ENCODE results near the gene CDK14.
A peak's percentile ranks its signal among the peaks of the same experiment; 100 is the strongest.

CDK14 gene

GRCh38 chr7:91069146-91069545, 473.0 kb downstream of the CDK14 start:
- no peak for DNase-seq

- no peak for DNase-seq
These were observed 483.4 kb downstream of the CDK14 start for GRCh38 chr7:91079487-91079886.

- DNase-seq, result no peak
These were observed 484.2 kb downstream of the CDK14 start for GRCh38 chr7:91080351-91080750.

- DNase-seq, result no peak
These were observed 485.9 kb downstream of the CDK14 start for GRCh38 chr7:91082038-91082437.

- DNase-seq, result peak in 3 of 6 experiments; percentile 21 to 52 (median 34)
These were observed 486.9 kb downstream of the CDK14 start for GRCh38 chr7:91082852-91083495.

GRCh38 chr7:91083855-91084644, 487.9 kb downstream of the CDK14 start:
- DNase-seq, result peak in 1 of 6 experiments; percentile 9

- peak in 4 of 6 experiments; percentile 11 to 70 (median 56) for DNase-seq
These were observed 489.1 kb downstream of the CDK14 start for GRCh38 chr7:91085175-91085574.

GRCh38 chr7:91086200-91086599, 490.1 kb downstream of the CDK14 start:
- no peak for DNase-seq

- DNase-seq, result no peak
These were observed 492.0 kb downstream of the CDK14 start for GRCh38 chr7:91088156-91088555.

- DNase-seq, result no peak
These were observed 492.6 kb downstream of the CDK14 start for GRCh38 chr7:91088691-91089090.

- peak in 2 of 6 experiments; percentile 41 to 63 for DNase-seq
These were observed 493.4 kb downstream of the CDK14 start for GRCh38 chr7:91089382-91089963.

- no peak for DNase-seq
These were observed 494.6 kb downstream of the CDK14 start for GRCh38 chr7:91090684-91091083.

- DNase-seq, result no peak
These were observed 495.5 kb downstream of the CDK14 start for GRCh38 chr7:91091631-91092030.

- no peak for DNase-seq
These were observed 497.1 kb downstream of the CDK14 start for GRCh38 chr7:91093181-91093580.

- no peak for DNase-seq
These were observed 502.4 kb downstream of the CDK14 start for GRCh38 chr7:91098566-91098965.

GRCh38 chr7:91103363-91103762, 507.2 kb downstream of the CDK14 start:
- DNase-seq, result no peak

- DNase-seq, result no peak
These were observed 511.3 kb downstream of the CDK14 start for GRCh38 chr7:91107460-91107859.

GRCh38 chr7:91109200-91109599, 513.1 kb downstream of the CDK14 start:
- DNase-seq, result no peak

- DNase-seq, result no peak
These were observed 516.8 kb downstream of the CDK14 start for GRCh38 chr7:91112902-91113341.

GRCh38 chr7:91114232-91114631, 518.1 kb downstream of the CDK14 start:
- no peak for DNase-seq

- DNase-seq, result no peak
These were observed 530.6 kb downstream of the CDK14 start for GRCh38 chr7:91126762-91127161.

- DNase-seq, result no peak
These were observed 531.2 kb downstream of the CDK14 start for GRCh38 chr7:91127325-91127724.

- no peak for DNase-seq
These were observed 531.8 kb downstream of the CDK14 start for GRCh38 chr7:91127959-91128358.
